NCI-H146 (cell line): ENCODE results near the gene LCN6.
"Not testable (repeated sequence)": the region's sequence is repeated elsewhere in the genome, so short reads cannot be mapped to it uniquely, and the experiment has no call there.

Source experiments
- DNase-seq: peaks from one replicate; lab custom pipeline; 2025; lab: John Stamatoyannopoulos, UW

LCN6 gene

GRCh38 chr9:136784249-136784996 lies 36.1 kb upstream of the LCN6 start:
- peak; percentile 45 for DNase-seq

GRCh38 chr9:136782452-136782851 lies 34.1 kb upstream of the LCN6 start:
- DNase-seq, result no peak

GRCh38 chr9:136779808-136780207 lies 31.5 kb upstream of the LCN6 start:
- DNase-seq, result no peak

- DNase-seq, result no peak
Measured at GRCh38 chr9:136777359-136777758, 29.0 kb upstream of the LCN6 start.

- DNase-seq, result no peak
Measured at GRCh38 chr9:136776947-136777346, 28.6 kb upstream of the LCN6 start.

GRCh38 chr9:136775191-136775590 lies 26.9 kb upstream of the LCN6 start:
- DNase-seq, result no peak

- DNase-seq, result no peak
Measured at GRCh38 chr9:136774416-136775045, 26.2 kb upstream of the LCN6 start.

GRCh38 chr9:136773386-136774044 lies 25.2 kb upstream of the LCN6 start:
- DNase-seq, result no peak

- DNase-seq, result no peak
Measured at GRCh38 chr9:136771907-136772415, 23.6 kb upstream of the LCN6 start.

- peak; percentile 55 for DNase-seq
Measured at GRCh38 chr9:136769710-136770191, 21.4 kb upstream of the LCN6 start.

GRCh38 chr9:136766410-136767120 lies 18.2 kb upstream of the LCN6 start:
- DNase-seq, result peak; percentile 86

- not testable (repeated sequence) for DNase-seq
Measured at GRCh38 chr9:136765745-136766409, 17.6 kb upstream of the LCN6 start.

GRCh38 chr9:136765041-136765440 lies 16.7 kb upstream of the LCN6 start:
- DNase-seq, result peak; percentile 19

GRCh38 chr9:136764301-136764891 lies 16.1 kb upstream of the LCN6 start, which contains the start of gene LCN15:
Gene LCN15 (minus strand): TSS chr9:136764518. CDS start chr9:136764488, 30 bp downstream.
- peak; percentile 96 for DNase-seq

GRCh38 chr9:136763649-136764035 lies 15.3 kb upstream of the LCN6 start:
- no peak for DNase-seq

GRCh38 chr9:136762915-136763648 lies 14.8 kb upstream of the LCN6 start:
- DNase-seq, result peak; percentile 42

- no peak for DNase-seq
Measured at GRCh38 chr9:136762221-136762691, 13.9 kb upstream of the LCN6 start.

GRCh38 chr9:136761545-136761981 lies 13.2 kb upstream of the LCN6 start:
- no peak for DNase-seq

- DNase-seq, result peak; percentile 53
Measured at GRCh38 chr9:136760834-136761544, 12.7 kb upstream of the LCN6 start.
